NCI-H226 (cell line): Measurements from ENCODE around the gene CRYBG2.

ENCODE experiments used
- DNase-seq: peaks from one replicate; pipeline ENCODE4 v3.0.0-alpha.2; 2015

CRYBG2 gene

DNA sequence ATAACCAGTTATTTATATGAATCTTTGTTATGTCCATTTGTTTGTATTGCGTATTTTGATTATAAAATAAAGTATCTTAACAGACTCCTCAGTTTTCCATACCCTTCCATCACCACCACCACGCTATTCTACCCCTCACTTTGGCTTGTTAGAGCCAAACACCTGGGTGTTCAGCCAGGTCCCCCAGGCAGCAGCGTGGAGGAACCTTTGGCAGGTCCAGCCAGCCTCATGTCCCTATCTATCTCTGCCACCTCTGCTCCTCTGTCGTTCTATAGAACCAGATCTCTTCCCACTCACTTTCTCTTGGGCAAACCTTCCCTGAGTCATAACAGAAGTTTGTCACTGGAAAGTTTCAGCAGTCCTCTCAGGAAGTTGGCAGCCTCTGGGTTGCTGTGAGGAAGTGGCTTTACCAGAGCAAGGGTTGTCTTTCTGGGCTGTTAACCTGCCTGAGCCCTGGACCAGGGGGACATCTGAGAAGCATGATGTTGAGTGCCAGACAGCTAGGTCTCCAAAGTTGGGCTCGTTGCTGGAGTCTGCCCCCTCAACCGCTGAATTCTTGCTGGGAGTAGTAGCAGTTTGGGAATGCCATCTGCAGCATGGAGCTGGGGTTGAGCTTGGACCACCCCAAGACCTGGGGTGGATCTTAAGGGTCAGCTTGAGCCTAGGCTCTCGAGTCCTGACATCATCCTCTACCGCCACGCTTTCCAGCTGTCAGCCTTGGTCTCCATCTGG is 75.0 kb downstream of the CRYBG2 start:
- no peak for DNase-seq

DNA sequence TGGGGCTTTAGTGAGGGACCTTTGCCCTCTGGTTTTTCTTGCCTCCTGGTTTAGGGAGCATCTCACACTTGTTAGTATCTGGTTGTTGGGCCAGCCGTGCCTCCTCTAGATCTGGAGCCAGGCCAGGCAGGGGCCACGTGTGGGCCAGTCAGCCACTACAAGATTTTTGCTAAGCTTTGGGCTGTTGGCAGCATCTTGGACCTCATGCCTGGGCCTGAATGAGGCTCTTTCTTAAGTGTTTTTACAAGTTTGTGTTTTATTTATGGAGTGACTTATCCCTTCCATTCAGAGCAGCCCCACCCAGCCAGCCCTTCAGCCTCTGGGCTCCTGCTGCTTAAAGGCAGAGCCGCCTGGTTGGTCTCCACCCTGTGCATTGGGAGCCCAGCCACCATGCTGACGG is 75.6 kb downstream of the CRYBG2 start:
- no peak for DNase-seq

DNA sequence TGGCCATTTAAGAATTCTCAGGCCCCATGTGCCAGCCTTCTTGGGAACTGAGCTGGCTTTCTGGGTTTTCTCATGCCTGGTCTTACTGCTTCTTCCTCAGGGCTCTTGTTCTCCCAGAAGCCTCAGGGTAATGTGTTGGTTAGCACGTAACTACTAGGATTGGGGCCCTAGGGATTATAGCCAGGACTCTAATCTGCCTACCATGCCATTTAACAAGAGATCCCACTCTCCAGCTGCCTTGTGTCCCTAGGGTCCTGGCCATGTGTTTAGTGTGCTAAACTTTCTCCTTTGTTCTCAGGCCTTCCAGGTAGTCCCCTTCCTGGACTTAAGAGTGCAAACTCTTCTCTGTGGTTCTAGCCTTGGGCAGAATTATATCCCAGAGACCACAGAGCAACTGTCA is 76.2 kb downstream of the CRYBG2 start:
- DNase-seq: no peak

DNA sequence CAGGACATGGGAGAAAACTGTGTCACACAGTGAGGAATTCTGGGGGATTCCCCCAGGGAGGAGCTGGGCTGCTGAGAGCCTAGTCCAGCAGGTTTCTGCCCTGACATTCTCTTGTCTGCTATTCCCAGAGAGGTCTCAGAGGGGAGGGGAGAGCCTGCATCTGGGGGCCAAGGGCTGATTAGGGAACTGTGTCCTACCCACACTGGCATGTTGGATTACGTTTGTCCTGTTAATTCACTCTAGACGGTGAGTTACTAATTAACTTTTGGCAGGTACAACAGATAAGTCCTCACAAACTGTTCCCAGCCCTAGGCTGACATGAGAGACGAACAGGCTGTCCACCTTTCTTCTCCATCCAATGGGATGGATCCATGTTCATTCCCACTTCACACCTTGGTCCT is 76.7 kb downstream of the CRYBG2 start:
- DNase-seq: no peak

DNA sequence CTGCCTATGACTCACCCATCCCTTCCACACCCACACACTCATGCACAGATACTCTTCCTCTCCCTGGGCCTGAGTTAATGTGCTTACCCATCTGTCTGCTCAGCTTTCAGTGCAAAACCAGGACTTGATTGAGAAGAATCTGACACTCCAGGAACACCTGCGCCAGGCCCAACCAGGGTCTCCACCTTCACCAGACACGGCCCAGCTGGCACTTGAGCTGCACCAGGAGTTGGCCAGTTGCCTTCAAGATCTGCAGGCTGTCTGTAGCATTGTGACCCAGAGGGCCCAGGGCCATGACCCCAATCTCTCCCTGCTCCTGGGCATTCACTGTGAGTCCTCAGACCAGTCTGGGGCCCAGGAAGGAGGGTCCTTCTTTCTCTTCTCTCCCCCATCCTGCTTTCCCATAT is 77.5 kb downstream of the CRYBG2 start:
- DNase-seq: no peak

- peak; percentile 99 for DNase-seq
These were observed 78.1 kb downstream of the CRYBG2 start for GRCh38 chr1:26275580-26276431.

GRCh38 chr1:26274801-26275425 is 79.0 kb downstream of the CRYBG2 start:
- peak; percentile 16 for DNase-seq
